ENCODE measurements around the gene OMP.
"Not testable (repeated sequence)": the region's sequence is repeated elsewhere in the genome, so short reads cannot be mapped to it uniquely, and the experiment has no call there.

OMP gene, protein sequence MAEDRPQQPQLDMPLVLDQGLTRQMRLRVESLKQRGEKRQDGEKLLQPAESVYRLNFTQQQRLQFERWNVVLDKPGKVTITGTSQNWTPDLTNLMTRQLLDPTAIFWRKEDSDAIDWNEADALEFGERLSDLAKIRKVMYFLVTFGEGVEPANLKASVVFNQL

DNA sequence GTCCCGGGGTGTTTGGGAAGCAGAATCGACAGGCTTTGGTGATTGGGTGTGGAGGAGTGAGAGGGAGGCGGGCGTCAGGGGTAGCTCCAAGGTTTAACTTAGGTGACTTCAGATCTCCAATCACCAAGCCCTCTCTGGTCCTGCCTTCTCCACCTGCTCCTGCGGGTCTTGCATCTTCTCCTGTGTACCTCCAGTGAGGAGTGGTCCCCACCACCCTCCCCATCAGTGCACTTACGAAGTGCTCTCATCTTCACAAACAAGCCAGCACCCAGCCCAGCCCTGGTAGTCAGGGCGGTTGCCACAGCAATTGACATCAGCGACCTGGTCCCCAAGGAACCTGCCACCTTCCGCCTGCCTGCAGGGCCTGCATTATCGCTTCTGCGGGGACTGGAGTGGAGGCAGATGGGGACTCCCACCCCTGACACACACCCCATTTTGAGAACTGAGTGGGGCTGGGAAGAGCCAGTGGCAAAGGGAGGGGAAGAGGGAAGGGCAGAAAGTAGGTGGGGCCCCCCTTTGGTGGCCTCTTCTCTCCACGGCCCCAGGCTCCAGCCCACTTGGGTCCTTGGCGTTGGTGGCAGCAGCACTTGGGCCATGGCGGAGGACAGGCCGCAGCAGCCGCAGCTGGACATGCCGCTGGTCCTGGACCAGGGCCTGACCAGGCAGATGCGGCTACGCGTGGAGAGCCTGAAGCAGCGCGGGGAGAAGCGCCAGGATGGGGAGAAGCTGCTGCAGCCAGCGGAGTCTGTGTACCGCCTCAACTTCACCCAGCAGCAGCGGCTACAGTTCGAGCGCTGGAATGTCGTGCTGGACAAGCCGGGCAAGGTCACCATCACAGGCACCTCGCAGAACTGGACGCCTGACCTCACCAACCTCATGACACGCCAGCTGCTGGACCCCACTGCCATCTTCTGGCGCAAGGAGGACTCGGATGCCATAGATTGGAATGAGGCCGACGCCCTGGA is at the start of gene OMP:
Gene OMP, plus strand, starts transcription at position 595 of the 965 bp plus-strand sequence. Its CDS starts 0 bp downstream, at position 595.
- no peak for DNase-seq (ENCODE audit: low read depth in 2 of 2)

GRCh38 chr11:77053217-77054015 is 49.2 kb upstream of the OMP start:
- DNase-seq (ENCODE audit: low read depth in 2 of 2): no peak

- DNase-seq (ENCODE audit: low read depth in 2 of 2): no peak
Observed at GRCh38 chr11:77054084-77054483, 48.6 kb upstream of the OMP start.

GRCh38 chr11:77055101-77055561 is 47.5 kb upstream of the OMP start:
- no peak for DNase-seq (ENCODE audit: low read depth in 2 of 2)

DNA sequence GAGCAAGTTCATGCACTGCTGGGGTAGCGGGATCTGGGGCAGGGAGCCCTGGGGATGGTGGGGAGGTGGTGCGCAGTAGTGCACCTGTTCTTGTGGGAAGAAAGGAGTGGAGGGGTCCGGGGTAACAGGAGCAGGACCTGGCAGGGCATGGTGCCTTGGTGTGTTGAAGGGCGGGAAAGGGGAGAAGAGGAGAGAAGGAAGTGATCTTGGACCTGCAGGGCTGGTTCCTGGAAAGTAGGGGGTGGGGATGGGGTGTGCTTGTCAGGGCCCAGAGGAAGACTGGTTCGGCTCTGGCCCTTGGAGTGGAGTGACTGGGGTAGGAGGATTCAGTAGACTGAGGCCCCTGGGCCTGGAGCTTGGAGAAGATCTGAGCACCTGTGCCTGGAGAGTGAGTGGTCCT is 46.7 kb upstream of the OMP start:
- DNase-seq (ENCODE audit: low read depth in 2 of 2): no peak

DNA sequence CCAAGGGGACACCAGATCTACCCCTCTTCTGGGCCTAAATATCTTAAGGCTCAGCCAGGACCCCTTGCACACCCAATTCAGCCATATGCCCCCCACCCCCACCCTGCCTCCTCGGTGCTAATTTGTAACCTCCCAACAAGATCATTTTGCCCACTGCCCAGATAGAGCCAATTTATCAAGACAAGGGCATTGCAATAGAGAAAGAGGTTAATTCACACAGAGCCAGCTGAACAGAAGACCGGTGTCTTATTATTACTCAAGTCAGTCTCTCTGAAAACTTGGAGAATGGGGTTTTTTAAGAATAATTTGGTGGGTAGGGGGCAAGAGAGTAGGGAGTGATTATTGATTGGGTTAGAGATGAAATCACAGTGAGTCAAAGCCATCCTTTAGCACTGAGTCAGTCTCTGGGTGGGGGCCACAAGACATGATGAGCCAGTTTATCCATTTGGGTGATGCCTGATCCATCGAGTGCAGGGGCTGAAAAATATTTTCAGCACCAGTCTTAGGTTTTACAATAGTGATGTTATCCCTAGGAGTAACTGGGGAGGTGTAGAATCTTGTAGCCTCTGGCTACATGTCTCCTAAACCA is 45.7 kb upstream of the OMP start:
- no peak for DNase-seq (ENCODE audit: low read depth in 2 of 2)

DNA sequence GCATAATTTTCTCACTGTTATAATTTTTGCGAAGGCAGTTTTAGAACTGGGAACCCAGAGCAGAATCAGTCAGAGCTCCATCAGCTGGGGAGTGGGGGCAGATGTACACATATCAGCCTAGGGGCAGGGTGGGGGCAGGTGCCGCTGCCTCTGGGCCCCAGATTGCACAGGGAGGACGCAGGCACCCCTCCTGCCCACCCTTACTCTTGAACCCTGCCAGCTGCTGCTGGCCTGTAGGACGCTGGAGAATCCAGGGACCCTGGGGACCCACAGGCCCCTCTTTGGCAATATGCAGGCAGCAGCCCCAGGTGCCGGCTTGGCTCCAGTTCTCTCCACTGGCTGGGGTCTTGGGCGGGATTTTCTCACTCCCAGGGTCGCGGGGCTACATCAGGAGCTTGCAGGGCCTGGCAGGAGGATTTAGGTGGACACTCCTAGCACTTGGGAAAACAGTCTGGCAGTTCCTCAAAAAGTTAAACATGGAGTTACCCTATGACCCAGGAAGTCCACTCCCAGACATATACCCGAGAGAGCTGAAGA is 44.6 kb upstream of the OMP start:
- DNase-seq (ENCODE audit: low read depth in 2 of 2): no peak

DNA sequence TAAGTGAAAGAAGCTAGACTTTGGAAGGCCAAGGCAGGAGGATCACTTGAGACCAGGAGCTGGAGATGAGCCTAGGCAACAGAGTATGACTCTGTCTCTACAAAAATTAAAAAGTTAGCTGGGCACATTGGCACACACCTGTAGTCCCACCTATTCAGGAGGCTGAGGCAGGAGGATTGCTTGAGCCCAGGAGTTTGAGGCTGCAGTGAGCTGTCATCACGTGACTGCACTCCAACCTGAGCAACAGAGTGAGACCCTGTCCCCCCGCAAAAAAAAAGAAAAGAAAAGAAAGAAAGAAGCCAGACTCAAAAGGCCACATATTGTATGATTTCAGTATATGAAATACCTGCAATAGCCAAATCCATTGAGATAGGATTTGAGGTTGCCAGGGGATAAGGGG is 43.7 kb upstream of the OMP start:
- no peak for DNase-seq (ENCODE audit: low read depth in 2 of 2)

DNA sequence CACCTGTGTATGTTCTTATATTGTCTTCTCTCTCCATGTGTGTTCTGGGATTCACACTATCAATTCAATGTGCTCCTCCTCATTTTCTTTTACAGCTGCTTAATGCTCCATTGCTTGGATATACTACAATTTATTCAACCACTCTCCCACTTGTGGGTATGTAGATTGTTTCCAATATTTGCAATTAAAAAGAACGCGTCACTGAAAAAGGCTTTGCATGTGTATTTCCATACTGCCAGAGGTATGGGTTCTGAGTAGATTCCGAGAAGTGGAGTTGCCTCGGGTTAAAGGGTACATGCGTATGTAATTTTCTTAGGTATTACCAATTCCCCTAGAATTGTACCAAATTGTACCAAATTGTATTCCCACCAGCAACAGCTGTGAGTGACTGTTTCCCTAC is 42.8 kb upstream of the OMP start:
- no peak for DNase-seq (ENCODE audit: low read depth in 2 of 2)

- no peak for DNase-seq (ENCODE audit: low read depth in 2 of 2)
Observed at GRCh38 chr11:77060234-77060633, 42.4 kb upstream of the OMP start.

DNA sequence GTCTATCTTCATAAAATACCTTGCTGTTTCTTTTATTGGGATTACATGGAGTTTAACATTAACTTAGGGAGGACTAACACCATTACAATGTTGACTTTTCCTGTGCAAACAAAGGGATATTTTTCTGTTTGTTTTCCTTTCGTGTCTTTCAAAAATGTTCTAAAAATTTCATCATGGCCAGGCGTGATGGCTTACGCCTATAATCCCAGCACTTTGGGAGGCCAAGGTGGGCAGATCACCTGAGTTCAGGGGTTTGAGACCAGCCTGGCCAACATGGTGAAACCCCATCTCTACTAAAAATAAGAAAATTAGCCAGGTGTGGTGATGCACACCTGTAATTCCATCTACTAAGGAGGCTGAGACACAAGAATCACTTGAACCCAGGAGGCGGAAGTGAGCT is 41.4 kb upstream of the OMP start:
- DNase-seq (ENCODE audit: low read depth in 2 of 2): not testable (repeated sequence)

GRCh38 chr11:77062924-77063323 is 39.7 kb upstream of the OMP start:
- no peak for DNase-seq (ENCODE audit: low read depth in 2 of 2)

DNA sequence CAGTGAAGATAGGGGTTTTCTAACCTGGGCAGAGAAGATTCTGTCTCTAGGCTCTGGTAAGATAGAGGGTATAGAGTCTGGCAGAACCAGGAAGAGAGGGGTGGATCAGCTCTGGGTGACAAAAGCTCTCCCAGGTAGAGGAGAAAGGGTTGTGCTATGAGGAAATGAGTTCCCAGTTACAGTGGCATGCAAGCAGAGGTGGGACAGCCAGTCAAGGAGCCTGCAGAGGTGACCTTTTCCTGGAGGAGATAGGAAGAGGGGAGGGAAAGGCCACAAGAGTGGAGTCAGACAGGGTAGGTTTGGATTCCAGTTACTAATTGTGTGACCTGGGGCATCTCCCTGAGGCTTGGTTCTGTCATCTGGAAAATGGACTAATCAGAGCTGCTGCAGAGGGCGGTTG is 39.2 kb upstream of the OMP start:
- no peak for DNase-seq (ENCODE audit: low read depth in 2 of 2)

- no peak for DNase-seq (ENCODE audit: low read depth in 2 of 2)
Observed at GRCh38 chr11:77063861-77064260, 38.8 kb upstream of the OMP start.

DNA sequence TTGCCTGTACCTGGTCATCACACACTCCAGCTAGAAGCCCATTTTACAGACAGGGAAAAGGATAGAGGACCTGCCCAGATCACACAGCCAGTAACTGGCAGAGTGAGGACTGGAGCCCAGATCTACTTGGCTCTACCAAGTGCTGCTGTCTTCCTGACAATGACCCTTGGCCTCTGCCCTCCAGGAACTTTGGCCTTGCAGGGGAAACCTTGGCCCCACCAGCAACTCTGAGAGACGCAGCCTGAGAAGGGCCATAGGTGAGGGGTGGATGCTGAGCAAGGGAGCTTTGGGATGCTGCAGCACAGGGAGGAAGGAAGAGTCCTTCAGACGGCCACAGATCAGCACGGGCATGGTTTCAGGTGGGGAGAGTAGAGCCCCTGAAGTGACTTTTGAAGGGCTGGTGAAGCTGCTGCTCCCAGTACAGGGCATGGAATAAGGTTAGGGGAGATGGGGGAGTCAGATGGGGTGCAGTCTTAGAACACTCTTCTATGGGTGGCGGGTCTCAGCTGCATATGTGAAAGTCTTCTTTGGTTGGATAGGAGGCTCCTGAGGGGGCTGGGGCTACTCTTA is 37.9 kb upstream of the OMP start:
- no peak for DNase-seq (ENCODE audit: low read depth in 2 of 2)

- no peak for DNase-seq (ENCODE audit: low read depth in 2 of 2)
Observed at GRCh38 chr11:77065878-77066228, 36.8 kb upstream of the OMP start.

DNA sequence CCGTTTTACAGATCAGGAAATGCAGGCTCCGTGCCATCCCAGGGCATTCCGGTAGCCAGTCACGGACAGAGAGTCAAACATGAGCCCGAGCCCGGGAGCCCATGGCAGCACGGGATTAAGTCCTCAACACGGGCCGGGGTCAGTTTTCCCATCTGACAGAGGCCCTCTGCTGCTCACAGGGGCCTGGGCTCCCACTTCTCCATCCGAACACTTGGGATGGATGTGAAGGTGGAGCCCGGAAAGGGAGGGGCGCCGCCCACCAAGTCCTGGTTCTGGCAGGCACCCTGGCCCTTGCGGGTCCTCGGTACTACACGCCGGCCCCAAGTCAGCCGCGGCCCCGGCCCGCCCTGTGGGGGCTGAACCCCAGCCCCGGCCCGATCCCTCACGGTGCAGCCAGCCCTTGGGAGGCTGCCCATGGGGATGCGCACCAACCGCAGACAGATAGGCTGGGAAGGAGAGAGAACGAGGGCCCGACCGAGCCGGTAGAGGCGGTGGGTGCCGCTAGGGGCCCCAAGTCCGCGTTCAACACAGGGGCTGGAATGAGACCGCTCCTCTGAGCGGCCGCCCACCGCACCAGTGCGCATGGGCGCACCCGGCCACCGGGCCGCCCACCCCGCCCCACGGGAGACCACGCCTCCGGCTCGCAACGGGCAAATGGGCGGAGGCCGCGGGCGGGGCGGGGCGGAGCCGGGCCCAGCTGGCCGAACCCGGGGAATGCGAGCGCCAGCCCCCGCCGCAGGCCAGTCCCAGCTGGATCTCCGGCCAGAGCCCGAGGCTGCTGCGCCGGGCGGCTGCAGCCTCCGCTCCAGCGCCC is 36.2 kb upstream of the OMP start, which contains the start of gene CAPN5:
Gene CAPN5, plus strand, starts transcription at position 743 of the 814 bp plus-strand sequence. CDS start 17,916 bp downstream, outside the sequence.
- peak; percentile 80 to 86 for DNase-seq (ENCODE audit: low read depth in 2 of 2)

GRCh38 chr11:77067861-77068443 is 34.7 kb upstream of the OMP start:
- no peak for DNase-seq (ENCODE audit: low read depth in 2 of 2)

GRCh38 chr11:77068457-77069335 is 33.9 kb upstream of the OMP start:
- DNase-seq (ENCODE audit: low read depth in 2 of 2): no peak

Measured in stimulated activated CD8-positive, alpha-beta memory T cell treated with anti-CD3 and anti-CD28 coated beads, Interleukin-15, amount 100 ng/mL, for 48 hours (primary cell).